Esophagus muscularis mucosa (tissue), 4 donors: ENCODE results near the gene TMEM250. TPM values are rescaled to one million over a fixed set of nuclear protein-coding genes. Genes with fewer than 3 reads are reported as not detected.

Experiments
- DNase-seq: peaks from one replicate; pipeline ENCODE4 v3.0.0-alpha.2; 2017; ENCODE audit errors: extremely low spot score
- H3K27ac ChIP-seq, 4 donors: fragments of 200-600 bp; sonication (generic); replicated peaks in 1 of 4; 1 replicate in 3 of 4; 2 replicates in 1 of 4; pipeline ENCODE4 v1.5.1; 2016 to 2019; ENCODE audit warnings: mild to moderate bottlenecking in 1 of 4
- H3K27me3 ChIP-seq, 4 donors: fragments of 200-600 bp; sonication (generic); one replicate each; pipeline versions ENCODE4 v1.5.1 to v1.6.0; 2016 to 2019
- H3K36me3 ChIP-seq, 4 donors: fragments of 200-600 bp; sonication (generic); one replicate each; pipeline ENCODE4 v1.5.1; 2016 to 2019
- H3K4me1 ChIP-seq, 4 donors: fragments of 200-600 bp; sonication (generic); one replicate each; pipeline ENCODE4 v1.5.1; 2016 to 2019
- H3K4me3 ChIP-seq, 4 donors: fragments of 200-600 bp; sonication (generic); 1 replicate in 2 of 4; 2 replicates in 2 of 4; pipeline ENCODE4 v1.5.1; 2016 to 2019; ENCODE audit warnings: mild to moderate bottlenecking in 4 of 4, moderate library complexity in 1 of 4
- H3K9me3 ChIP-seq, 4 donors: fragments of 200-600 bp; sonication (generic); 1 replicate in 3 of 4; 2 replicates in 1 of 4; pipeline ENCODE4 v1.5.1; 2016 to 2019
- CTCF ChIP-seq, 3 experiments: fragments of 200-600 bp in 2 of 3; fragments of 450-650 bp in 1 of 3; sonication (generic) in 2 of 3; IDR thresholded peaks; one replicate each; pipeline ENCODE4 v1.5.1; 2017 to 2019; ENCODE audit warnings: antibody characterized with exemption in 3 of 3, mild to moderate bottlenecking in 2 of 3, moderate library complexity in 1 of 3
- EP300 ChIP-seq: sonication (generic); formaldehyde crosslinking; IDR thresholded peaks from one replicate; pipeline ENCODE4 v1.6.1; 2017; ENCODE audit warnings: antibody characterized with exemption
- POLR2A ChIP-seq: fragments of 450-650 bp; IDR thresholded peaks from one replicate; pipeline ENCODE4 v1.6.1; 2017; ENCODE audit warnings: antibody characterized with exemption, moderate library complexity, mild to moderate bottlenecking, low read depth
- POLR2AphosphoS5 ChIP-seq, 2 donors: sonication (generic); formaldehyde crosslinking; IDR thresholded peaks; one replicate each; pipeline ENCODE4 v1.6.1; 2017; ENCODE audit warnings: antibody characterized with exemption in 2 of 2
- WGBS: methylation state at CpG from one replicate; pipeline ENCODE4 v1.1.5; 2018; 5-methylcytosine and 5-hydroxymethylcytosine counted together
- intact Hi-C: fragments of 100-400 bp; cut with DNase I; formaldehyde crosslinking; loops from one replicate; pipeline ENCODE4 v1.15.1; 2023
- total RNA-seq, 4 donors: library from RNA; depleted of rRNA; stranded (reverse); fragments of >200 nt; gene quantifications; one replicate each; pipeline versions ENCODE4 v1.1.0 to v1.2.1, GENCODE V29; 2016

The TMEM250 gene
- total RNA-seq, 4 donors from 2014 or later: 33.6 to 77.6 (median 59.4) TPM

GRCh38 chr9:136079916-136080246, 38.8 kb downstream of the TMEM250 start:
- 77% methylated on average over 6 of the region's 6 CpGs for WGBS

GRCh38 chr9:136079211-136079915, 39.3 kb downstream of the TMEM250 start:
- DNase-seq: no peak
- intact Hi-C loops: no loop called here
- Histone ChIP-seq H3K36me3 (peaks cover 0 to 35% (median 14%) of the 10 kb centered on the region in 4 donors), H3K4me1 (peaks cover 54 to 99% (median 98%) of the 10 kb centered on the region in 4 donors), H3K4me3 (no peak overlapping the region), H3K27me3 (no peaks in the 10 kb centered on the region), H3K27ac (peak overlapping the region; percentile 63 to 81 (median 74)), H3K9me3 (no peaks in the 10 kb centered on the region)
- TF ChIP-seq POLR2AphosphoS5 (IDR thresholded peaks at IDR 0.05) (no peak), EP300 (no peak), CTCF (IDR thresholded peaks at IDR 0.05) (no peak), POLR2A (no peak)
- WGBS: 71% methylated on average over 5 of the region's 16 CpGs

More at GRCh38 chr9:136079916-136080246, 38.8 kb downstream of the TMEM250 start:
- DNase-seq: no peak
- Histone ChIP-seq H3K4me1 (peaks cover 58 to 100% (median 99%) of the 10 kb centered on the region in 4 donors), H3K4me3 (no peak overlapping the region), H3K36me3 (peaks cover 0 to 33% (median 10%) of the 10 kb centered on the region in 4 donors), H3K27me3 (no peaks in the 10 kb centered on the region), H3K27ac (peak overlapping the region; percentile 63 to 81 (median 74)), H3K9me3 (no peaks in the 10 kb centered on the region)
- intact Hi-C loops: no loop called here
- TF ChIP-seq CTCF (IDR thresholded peaks at IDR 0.05) (no peak), EP300 (no peak), POLR2A (no peak), POLR2AphosphoS5 (IDR thresholded peaks at IDR 0.05) (no peak)

DNA sequence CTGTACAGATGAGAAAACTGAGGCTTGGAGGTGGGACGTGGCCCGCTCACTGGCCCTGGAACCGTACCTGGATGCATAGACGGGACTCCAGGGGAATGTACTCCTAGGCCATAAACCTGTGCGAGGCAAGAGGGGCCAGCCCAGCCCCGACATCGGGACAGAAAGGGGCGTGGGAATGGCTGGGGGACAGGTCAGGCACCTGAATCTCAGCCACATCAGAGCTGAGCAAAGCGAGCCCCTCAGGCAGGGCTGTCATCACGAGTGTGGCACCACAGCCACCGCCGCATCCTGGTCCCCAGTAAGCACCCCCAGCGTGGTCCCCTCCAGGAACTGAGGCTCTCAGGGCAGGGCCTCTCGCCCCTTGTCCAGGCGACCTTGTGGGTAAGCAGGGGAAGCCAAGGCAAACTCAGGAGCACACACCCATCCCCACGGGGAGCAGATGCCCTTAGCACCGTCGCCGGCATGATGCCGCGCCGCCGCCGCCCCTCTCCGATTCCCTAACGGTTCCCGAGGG, 40.1 kb downstream of the TMEM250 start:
- WGBS: 80% methylated on average over 24 of the region's 27 CpGs
- no peak for DNase-seq
- no peaks in the 10 kb centered on the region for H3K27me3 ChIP-seq
- peak overlapping the region; percentile 63 to 81 (median 74) for H3K27ac ChIP-seq
- TF ChIP-seq POLR2A (no peak), POLR2AphosphoS5 (IDR thresholded peaks at IDR 0.05) (no peak), EP300 (no peak), CTCF (IDR thresholded peaks at IDR 0.05) (no peak)
- H3K36me3 ChIP-seq: peaks cover 0 to 27% (median 10%) of the 10 kb centered on the region in 4 donors
- peaks cover 53 to 97% (median 93%) of the 10 kb centered on the region in 4 donors for H3K4me1 ChIP-seq
- no peak overlapping the region for H3K4me3 ChIP-seq
- intact Hi-C loops: no loop called here
- no peaks in the 10 kb centered on the region for H3K9me3 ChIP-seq

- H3K4me3 ChIP-seq: no peak overlapping the region
- H3K36me3 ChIP-seq: peaks cover 0 to 22% (median 7%) of the 10 kb centered on the region in 4 donors
- H3K4me1 ChIP-seq: peaks cover 47 to 97% (median 90%) of the 10 kb centered on the region in 4 donors
- H3K9me3 ChIP-seq: no peaks in the 10 kb centered on the region
- 70% methylated on average over 12 of the region's 12 CpGs for WGBS
- TF ChIP-seq CTCF (IDR thresholded peaks at IDR 0.05): no peak
- no peak for TF ChIP-seq EP300
- no peak for TF ChIP-seq POLR2A
- TF ChIP-seq POLR2AphosphoS5 (IDR thresholded peaks at IDR 0.05): no peak
- intact Hi-C loops: no loop called here
- H3K27me3 ChIP-seq: no peaks in the 10 kb centered on the region
- DNase-seq: no peak
- peak overlapping the region; percentile 63 to 81 (median 74) for H3K27ac ChIP-seq
Observed at GRCh38 chr9:136078024-136078423, 40.7 kb downstream of the TMEM250 start.
